ENCODE data around the gene PDCD1LG2. TPM values are rescaled to one million over a fixed set of nuclear protein-coding genes. Genes with fewer than 3 reads are reported as not detected.

PDCD1LG2 gene
- polyA plus RNA-seq, 1 of the 3 experiments (the other 2 are of a cell fraction): 11.1 TPM

GRCh38 chr9:5478206-5478605, 32.1 kb upstream of the PDCD1LG2 start:
- Histone ChIP-seq H3K4me2 (no peak overlapping the region), H3K9me2 (no peaks in the 10 kb centered on the region), H3K4me3 (ENCODE audit: low read depth in 2 of 2, low read length in 1 of 2) (no peak overlapping the region), H3F3A (replicated peaks; ENCODE audit: insufficient read depth) (no peaks in the 10 kb centered on the region), H3K27me3 (ENCODE audit: insufficient read depth) (no peaks in the 10 kb centered on the region), H2AFZ (ENCODE audit: low read depth) (no peak overlapping the region), H3K9ac (no peak overlapping the region), H3K79me2 (ENCODE audit: insufficient read depth) (no peaks in the 10 kb centered on the region), H3K4me1 (ENCODE audit: control insufficient read depth in 1 of 2, insufficient read depth in 2 of 2, low read depth in 1 of 2, low read length in 1 of 2) (no peaks in the 10 kb centered on the region), H3K36me3 (replicated peaks in 1 of 2; ENCODE audit: control insufficient read depth in 1 of 2, insufficient read depth in 2 of 2, low read length in 1 of 2) (no peaks in the 10 kb centered on the region), H3K27ac (ENCODE audit: low read depth in 2 of 2, low read length in 1 of 2) (no peak overlapping the region), H4K20me1 (ENCODE audit: insufficient read depth) (no peaks in the 10 kb centered on the region), H3K9me3 (no peaks in the 10 kb centered on the region)
- ChIA-PET POLR2A (no interaction called here), CTCF (no interaction called here)
- no peak for TF ChIP-seq SMC3 (IDR thresholded peaks at IDR 0.05; ENCODE audit: low read depth, low read length)
- no peak for TF ChIP-seq MXI1 (IDR thresholded peaks at IDR 0.05; ENCODE audit: low read depth, low read length)
- no peak for TF ChIP-seq USF2 (IDR thresholded peaks at IDR 0.05; ENCODE audit: borderline replicate concordance, low read depth, low read length)
- no peak for TF ChIP-seq SIN3A (IDR thresholded peaks at IDR 0.05; ENCODE audit: borderline replicate concordance, low read depth, low read length)
- TF ChIP-seq ELF1 (IDR thresholded peaks at IDR 0.05): no peak
- no peak for TF ChIP-seq RCOR1 (IDR thresholded peaks at IDR 0.05; ENCODE audit: low read length)
- no peak for TF ChIP-seq FOSL2 (IDR thresholded peaks at IDR 0.05; ENCODE audit: borderline replicate concordance, low read depth)
- no peak for TF ChIP-seq USF1 (IDR thresholded peaks at IDR 0.05; ENCODE audit: borderline replicate concordance, low read depth)
- no peak for TF ChIP-seq EP300 (IDR thresholded peaks at IDR 0.05; ENCODE audit: borderline replicate concordance in 1 of 2, low read depth in 1 of 2, low read length in 1 of 2)
- TF ChIP-seq RAD21 (IDR thresholded peaks at IDR 0.05; ENCODE audit: low read length): no peak
- DNase-seq: no peak
- 23% methylated on average over 2 of the region's 2 CpGs for WGBS (ENCODE audit: low lambda C conversion rate)

- Histone ChIP-seq H3K9me3 (no peaks in the 10 kb centered on the region), H3K79me2 (ENCODE audit: insufficient read depth) (no peaks in the 10 kb centered on the region), H3K27me3 (ENCODE audit: insufficient read depth) (no peaks in the 10 kb centered on the region), H4K20me1 (ENCODE audit: insufficient read depth) (no peaks in the 10 kb centered on the region), H2AFZ (ENCODE audit: low read depth) (no peak overlapping the region), H3K36me3 (replicated peaks in 1 of 2; ENCODE audit: control insufficient read depth in 1 of 2, insufficient read depth in 2 of 2, low read length in 1 of 2) (no peaks in the 10 kb centered on the region), H3K4me1 (ENCODE audit: control insufficient read depth in 1 of 2, insufficient read depth in 2 of 2, low read depth in 1 of 2, low read length in 1 of 2) (no peaks in the 10 kb centered on the region), H3K4me3 (ENCODE audit: low read depth in 2 of 2, low read length in 1 of 2) (no peak overlapping the region), H3F3A (replicated peaks; ENCODE audit: insufficient read depth) (no peaks in the 10 kb centered on the region), H3K9ac (no peak overlapping the region), H3K4me2 (no peak overlapping the region), H3K9me2 (no peaks in the 10 kb centered on the region), H3K27ac (ENCODE audit: low read depth in 2 of 2, low read length in 1 of 2) (no peak overlapping the region)
- POLR2A ChIA-PET: no interaction called here
- CTCF ChIA-PET: interaction anchor here (1.6 kb wide), 1 partner anchor 11 kb away, joined by 4 read pairs; no protein-coding TSS in a partner anchor
- no peak for DNase-seq
- 87% methylated on average over 3 of the region's 3 CpGs for WGBS (ENCODE audit: low lambda C conversion rate)
- TF ChIP-seq FOXJ3 (CRISPR knock-in tag; IDR thresholded peaks at IDR 0.05) (no peak), YY1 (IDR thresholded peaks at IDR 0.05; ENCODE audit: low read depth) (no peak), EP300 (IDR thresholded peaks at IDR 0.05; ENCODE audit: borderline replicate concordance in 1 of 2, low read depth in 1 of 2, low read length in 1 of 2) (no peak), CHD2 (IDR thresholded peaks at IDR 0.05; ENCODE audit: low read length, partially characterized antibody) (no peak), RCOR1 (IDR thresholded peaks at IDR 0.05; ENCODE audit: low read length) (no peak), RAD21 (IDR thresholded peaks at IDR 0.05; ENCODE audit: low read length) (no peak), SIN3A (IDR thresholded peaks at IDR 0.05; ENCODE audit: borderline replicate concordance, low read depth, low read length) (no peak)
Observed at GRCh38 chr9:5479994-5480694, 30.2 kb upstream of the PDCD1LG2 start.

Data from SK-N-SH (cell line).